GM10266 (cell line): ENCODE data around the gene GAL3ST1.
A peak's percentile ranks its signal among the peaks of the same experiment; 100 is the strongest.

ENCODE experiments used
- DNase-seq: peaks from one replicate; pipeline ENCODE4 v3.0.0; 2012; ENCODE audit errors: extremely low spot score
- TF ChIP-seq, protein P1 (sequence below): IDR thresholded peaks from 2 replicates; pipeline ENCODE4 v1.5.1; 2012; ENCODE audit warnings: mild to moderate bottlenecking, low read depth; ENCODE audit not compliant: control insufficient read depth, insufficient read depth; ENCODE audit errors: missing control alignments

Gene GAL3ST1

GRCh38 chr22:30582788-30583545, 8.5 kb upstream of the GAL3ST1 start:
- no peak for DNase-seq
- TF ChIP-seq, protein P1, sequence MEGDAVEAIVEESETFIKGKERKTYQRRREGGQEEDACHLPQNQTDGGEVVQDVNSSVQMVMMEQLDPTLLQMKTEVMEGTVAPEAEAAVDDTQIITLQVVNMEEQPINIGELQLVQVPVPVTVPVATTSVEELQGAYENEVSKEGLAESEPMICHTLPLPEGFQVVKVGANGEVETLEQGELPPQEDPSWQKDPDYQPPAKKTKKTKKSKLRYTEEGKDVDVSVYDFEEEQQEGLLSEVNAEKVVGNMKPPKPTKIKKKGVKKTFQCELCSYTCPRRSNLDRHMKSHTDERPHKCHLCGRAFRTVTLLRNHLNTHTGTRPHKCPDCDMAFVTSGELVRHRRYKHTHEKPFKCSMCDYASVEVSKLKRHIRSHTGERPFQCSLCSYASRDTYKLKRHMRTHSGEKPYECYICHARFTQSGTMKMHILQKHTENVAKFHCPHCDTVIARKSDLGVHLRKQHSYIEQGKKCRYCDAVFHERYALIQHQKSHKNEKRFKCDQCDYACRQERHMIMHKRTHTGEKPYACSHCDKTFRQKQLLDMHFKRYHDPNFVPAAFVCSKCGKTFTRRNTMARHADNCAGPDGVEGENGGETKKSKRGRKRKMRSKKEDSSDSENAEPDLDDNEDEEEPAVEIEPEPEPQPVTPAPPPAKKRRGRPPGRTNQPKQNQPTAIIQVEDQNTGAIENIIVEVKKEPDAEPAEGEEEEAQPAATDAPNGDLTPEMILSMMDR = no peak

GRCh38 chr22:30582051-30582450, 7.6 kb upstream of the GAL3ST1 start:
- DNase-seq = no peak
- TF ChIP-seq, protein P1 = no peak

- TF ChIP-seq, protein P1 = no peak
- DNase-seq = no peak
Measured at GRCh38 chr22:30580896-30581295, 6.4 kb upstream of the GAL3ST1 start.

GRCh38 chr22:30578481-30578880, 4.0 kb upstream of the GAL3ST1 start:
- DNase-seq = no peak
- TF ChIP-seq, protein P1 = no peak

GRCh38 chr22:30575859-30576258, 1.4 kb upstream of the GAL3ST1 start:
- TF ChIP-seq, protein P1 = no peak

GRCh38 chr22:30574997-30575671, 669 bp upstream of the GAL3ST1 start:
- TF ChIP-seq, protein P1 = no peak
- no peak for DNase-seq

More at GRCh38 chr22:30575859-30576258, 1.4 kb upstream of the GAL3ST1 start:
- no peak for DNase-seq

- TF ChIP-seq, protein P1 = no peak
- peak; percentile 33 for DNase-seq
Measured at GRCh38 chr22:30573594-30574094, 821 bp downstream of the GAL3ST1 start.
